ENCODE measurements around the gene MLKL.

DNA sequence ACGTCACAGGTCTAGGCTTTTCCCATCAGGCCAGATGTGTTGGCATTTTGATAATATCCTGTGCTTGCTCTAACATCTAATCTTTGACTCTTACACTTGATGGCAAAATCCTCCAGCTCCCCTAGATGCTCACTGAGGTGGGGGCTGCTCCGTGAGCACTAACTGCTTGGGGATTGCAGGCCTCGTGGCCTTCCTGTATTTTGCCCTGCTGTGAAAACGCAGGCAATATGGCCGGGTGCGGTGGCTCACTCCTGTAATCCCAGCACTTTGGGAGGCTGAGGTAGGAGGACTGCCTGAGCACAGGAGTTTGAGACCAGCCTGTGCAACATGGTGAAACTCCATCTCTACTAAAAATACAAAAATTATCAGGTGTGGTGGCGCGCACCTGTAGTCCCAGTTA, 9.7 kb upstream of the MLKL start:
- TF ChIP-seq CTCF (optimal IDR thresholded peaks at IDR 0.05 in 1 of 3, IDR thresholded peaks at IDR 0.05 in 1 of 3, conservative IDR thresholded peaks at IDR 0.05 in 1 of 3; ENCODE audit: extremely low read depth in 1 of 3, insufficient read depth in 2 of 3, low read length in 3 of 3), result no peak
- TF ChIP-seq EZH2 (IDR thresholded peaks at IDR 0.05; ENCODE audit: low read length), result no peak

Data from keratinocyte (primary cell).